Mesenchymal stem cell (in vitro differentiated cells and primary cell): ENCODE data around the gene RNF214.

Experiments used
- DNase-seq: peaks from one replicate; pipeline ENCODE4 v3.0.0-alpha.2; 2013
- H2AFZ ChIP-seq: one replicate; pipeline ENCODE4 v1.6.1; 2013; ENCODE audit warnings: low read depth, mild to moderate bottlenecking, control low read depth, inconsistent platforms, low read length, moderate library complexity
- H2AK5ac ChIP-seq: 2 replicates; pipeline ENCODE4 v1.6.1; 2013; ENCODE audit warnings: low read length, moderate library complexity, mild to moderate bottlenecking, inconsistent platforms; ENCODE audit not compliant: severe bottlenecking
- H2BK120ac ChIP-seq: one replicate; pipeline ENCODE4 v1.6.1; 2013; ENCODE audit warnings: low read depth, mild to moderate bottlenecking, inconsistent platforms, low read length, moderate library complexity
- H2BK12ac ChIP-seq, 2 experiments: one replicate each; pipeline ENCODE4 v1.6.1; 2013; ENCODE audit warnings: inconsistent platforms in 2 of 2, low read length in 2 of 2, mild to moderate bottlenecking in 2 of 2, moderate library complexity in 2 of 2, control low read depth in 1 of 2
- H2BK15ac ChIP-seq: one replicate; pipeline ENCODE4 v1.6.1; 2013; ENCODE audit warnings: mild to moderate bottlenecking, low read depth, inconsistent platforms; ENCODE audit not compliant: poor library complexity, severe bottlenecking
- H2BK5ac ChIP-seq: 2 replicates; pipeline ENCODE4 v1.6.1; 2013; ENCODE audit warnings: low read depth, mild to moderate bottlenecking, low read length, control low read depth, inconsistent platforms; ENCODE audit not compliant: poor library complexity, severe bottlenecking
- H3K14ac ChIP-seq, 2 experiments: one replicate each; pipeline ENCODE4 v1.6.1; 2013; ENCODE audit warnings: inconsistent platforms in 2 of 2, low read length in 2 of 2, control low read depth in 1 of 2, mild to moderate bottlenecking in 1 of 2, moderate library complexity in 1 of 2
- H3K18ac ChIP-seq, 2 experiments: one replicate each; pipeline ENCODE4 v1.6.1; 2013; ENCODE audit warnings: inconsistent platforms in 2 of 2, low read length in 2 of 2, control low read depth in 1 of 2, low read depth in 1 of 2, mild to moderate bottlenecking in 1 of 2
- H3K23ac ChIP-seq, 2 experiments: one replicate each; pipeline ENCODE4 v1.6.1; 2013; ENCODE audit warnings: inconsistent platforms in 2 of 2, low read length in 2 of 2, mild to moderate bottlenecking in 2 of 2, moderate library complexity in 2 of 2, control low read depth in 1 of 2
- H3K27ac ChIP-seq: 2 replicates; pipeline ENCODE4 v1.5.1; 2013; ENCODE audit warnings: mild to moderate bottlenecking, moderate library complexity, low read length, control low read depth, inconsistent platforms; ENCODE audit not compliant: poor library complexity, severe bottlenecking
- H3K27me3 ChIP-seq, 2 experiments: 2 replicates each; pipeline versions ENCODE4 v1.6.1 to v1.7.0; 2013; ENCODE audit warnings: low read length in 2 of 2, mild to moderate bottlenecking in 2 of 2, moderate library complexity in 2 of 2, control low read depth in 1 of 2, inconsistent platforms in 1 of 2; ENCODE audit not compliant: control insufficient read depth in 1 of 2, insufficient read depth in 1 of 2
- H3K36me3 ChIP-seq, 2 experiments: 2 replicates each; pipeline versions ENCODE4 v1.6.1 to v1.7.0; 2013; ENCODE audit warnings: low read length in 2 of 2, control low read depth in 1 of 2, inconsistent platforms in 1 of 2, low read depth in 1 of 2, mild to moderate bottlenecking in 1 of 2; ENCODE audit not compliant: insufficient read depth in 2 of 2, control insufficient read depth in 1 of 2
- H3K4ac ChIP-seq, 2 experiments: one replicate each; pipeline ENCODE4 v1.6.1; 2013; ENCODE audit warnings: inconsistent platforms in 2 of 2, low read length in 2 of 2, mild to moderate bottlenecking in 2 of 2, moderate library complexity in 2 of 2, control low read depth in 1 of 2, low read depth in 1 of 2
- H3K4me1 ChIP-seq: 2 replicates; pipeline ENCODE4 v1.6.1; 2013; ENCODE audit warnings: low read depth, low read length, control low read depth; ENCODE audit not compliant: control insufficient read depth, insufficient read depth
- H3K4me2 ChIP-seq: 2 replicates; pipeline ENCODE4 v1.6.1; 2013; ENCODE audit warnings: low read length, mild to moderate bottlenecking, inconsistent platforms; ENCODE audit not compliant: poor library complexity, severe bottlenecking
- H3K4me3 ChIP-seq, 2 experiments: 2 replicates each; pipeline versions ENCODE4 v1.5.1 to v1.7.0; 2013; ENCODE audit warnings: low read length in 2 of 2, mild to moderate bottlenecking in 2 of 2, control low read depth in 1 of 2, low read depth in 1 of 2; ENCODE audit not compliant: insufficient read depth in 1 of 2
- H3K79me1 ChIP-seq: replicated peaks from 2 replicates; pipeline ENCODE4 v1.6.1; 2013; ENCODE audit warnings: mild to moderate bottlenecking, control low read depth, low read length, inconsistent platforms; ENCODE audit not compliant: poor library complexity, severe bottlenecking
- H3K9ac ChIP-seq: 2 replicates; pipeline ENCODE4 v1.7.0; 2013; ENCODE audit warnings: mild to moderate bottlenecking, low read length, moderate library complexity
- H3K9me3 ChIP-seq: 2 replicates; pipeline ENCODE4 v1.7.0; 2013; ENCODE audit warnings: mild to moderate bottlenecking, low read length; ENCODE audit not compliant: control insufficient read depth
- H4K8ac ChIP-seq: one replicate; pipeline ENCODE4 v1.6.1; 2013; ENCODE audit warnings: inconsistent platforms, mild to moderate bottlenecking, low read length, moderate library complexity
- H4K91ac ChIP-seq: one replicate; pipeline ENCODE4 v1.6.1; 2013; ENCODE audit warnings: mild to moderate bottlenecking, low read length, inconsistent platforms
- WGBS: methylation state at CpG from one replicate; pipeline ENCODE4 v1.1.7; 2013; ENCODE audit warnings: mixed read lengths; 5-methylcytosine and 5-hydroxymethylcytosine counted together

The RNF214 gene

DNA sequence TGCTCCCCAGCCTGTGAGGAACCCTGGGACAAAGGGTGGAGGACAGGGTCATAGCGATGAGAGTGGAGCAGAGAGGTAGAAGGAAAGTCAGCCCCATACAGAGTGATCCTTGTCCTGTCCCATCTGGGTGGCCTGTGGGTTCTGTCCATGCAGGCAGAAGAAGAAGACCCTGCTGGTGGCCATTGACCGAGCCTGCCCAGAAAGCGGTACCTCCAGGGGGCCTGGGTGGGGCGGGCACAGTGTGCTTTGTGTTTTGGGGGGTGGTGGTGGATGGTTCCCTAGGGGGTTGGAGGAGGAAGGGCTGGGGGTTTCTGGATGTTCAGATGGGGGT, 46.1 kb upstream of the RNF214 start:
- Histone ChIP-seq H4K91ac (no peak overlapping the region), H2BK12ac (no peak overlapping the region), H2AK5ac (no peak overlapping the region), H3K4me3 (no peak overlapping the region), H4K8ac (no peak overlapping the region), H3K4me2 (no peak overlapping the region), H3K14ac (no peak overlapping the region), H3K9ac (no peak overlapping the region), H3K27ac (no peak overlapping the region), H2AFZ (no peak overlapping the region), H3K4ac (no peak overlapping the region), H3K23ac (no peak overlapping the region), H2BK15ac (no peak overlapping the region), H2BK120ac (no peak overlapping the region), H3K9me3 (no peaks in the 10 kb centered on the region), H3K4me1 (no peaks in the 10 kb centered on the region), H3K18ac (no peak overlapping the region), H3K27me3 (no peaks in the 10 kb centered on the region), H3K79me1 (peaks cover 1% of the 10 kb centered on the region), H3K36me3 (peaks cover 76 to 80% of the 10 kb centered on the region in 2 experiments), H2BK5ac (no peak overlapping the region)
- DNase-seq: no peak
- WGBS: 92% methylated on average over 4 of the region's 4 CpGs

DNA sequence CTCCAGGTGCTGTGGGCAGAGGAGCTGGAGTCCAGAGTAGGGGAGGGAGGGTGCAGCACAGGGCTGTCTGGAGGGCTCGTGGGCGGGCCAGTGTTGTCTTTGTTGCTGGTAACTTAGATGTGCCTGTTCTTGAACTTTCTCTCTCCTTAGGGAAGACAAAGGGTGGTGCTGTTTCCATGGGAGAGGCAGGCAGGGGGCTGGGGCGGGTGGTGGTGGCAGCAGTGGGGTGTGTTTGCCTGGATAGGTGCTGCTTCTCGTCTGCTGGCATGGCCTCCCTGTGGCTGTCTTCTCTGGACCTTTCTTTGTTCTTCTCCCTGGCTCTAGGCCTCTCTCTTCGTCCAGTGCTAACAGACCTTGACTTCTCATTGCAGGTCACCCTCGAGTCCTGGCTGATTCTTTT, 45.5 kb upstream of the RNF214 start:
- Histone ChIP-seq H3K4ac (no peak overlapping the region), H2AK5ac (no peak overlapping the region)
- 78% methylated on average over 6 of the region's 6 CpGs for WGBS

DNA sequence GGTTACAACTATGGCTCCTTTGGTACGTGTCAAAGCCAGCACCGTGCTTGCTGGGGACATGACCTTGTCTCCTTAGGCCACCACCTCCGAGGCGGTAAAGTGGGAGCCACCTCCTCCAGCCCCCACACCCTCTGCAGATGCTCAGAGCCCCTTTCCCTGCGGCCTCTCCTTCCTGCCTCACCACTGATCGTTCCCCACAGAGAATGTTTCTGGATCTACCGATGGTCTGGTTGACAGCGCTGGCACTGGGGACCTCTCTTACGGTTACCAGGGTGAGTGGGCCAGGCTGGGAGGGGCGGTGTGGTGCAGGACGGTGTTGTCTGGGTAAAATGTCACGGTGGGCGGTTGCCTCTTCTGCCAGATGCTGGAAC, 45.1 kb upstream of the RNF214 start:
- Histone ChIP-seq H3K27me3 (no peaks in the 10 kb centered on the region), H3K36me3 (peaks cover 76 to 80% of the 10 kb centered on the region in 2 experiments), H3K9ac (no peak overlapping the region), H2BK120ac (no peak overlapping the region), H4K91ac (no peak overlapping the region), H3K4me1 (no peaks in the 10 kb centered on the region), H3K23ac (no peak overlapping the region), H3K4ac (no peak overlapping the region), H2AFZ (no peak overlapping the region), H2BK15ac (no peak overlapping the region), H2BK5ac (no peak overlapping the region), H3K14ac (no peak overlapping the region), H3K18ac (no peak overlapping the region), H3K79me1 (no peaks in the 10 kb centered on the region), H2AK5ac (no peak overlapping the region), H3K4me3 (no peak overlapping the region), H4K8ac (no peak overlapping the region), H3K9me3 (no peaks in the 10 kb centered on the region), H2BK12ac (no peak overlapping the region), H3K27ac (no peak overlapping the region), H3K4me2 (no peak overlapping the region)
- DNase-seq: no peak
- WGBS: 97% methylated on average over 13 of the region's 13 CpGs

More for the DNA sequence above, 45.5 kb upstream of the RNF214 start:
- no peak for DNase-seq
- Histone ChIP-seq H2BK120ac (no peak overlapping the region), H4K91ac (no peak overlapping the region), H3K23ac (no peak overlapping the region), H2BK15ac (no peak overlapping the region), H3K79me1 (no peaks in the 10 kb centered on the region), H2BK12ac (no peak overlapping the region), H3K27ac (no peak overlapping the region), H3K9ac (no peak overlapping the region), H3K4me3 (no peak overlapping the region), H4K8ac (no peak overlapping the region), H3K36me3 (peaks cover 76 to 80% of the 10 kb centered on the region in 2 experiments), H3K14ac (no peak overlapping the region), H2BK5ac (no peak overlapping the region), H3K18ac (no peak overlapping the region), H2AFZ (no peak overlapping the region), H3K9me3 (no peaks in the 10 kb centered on the region), H3K4me2 (no peak overlapping the region), H3K4me1 (no peaks in the 10 kb centered on the region), H3K27me3 (no peaks in the 10 kb centered on the region)

DNA sequence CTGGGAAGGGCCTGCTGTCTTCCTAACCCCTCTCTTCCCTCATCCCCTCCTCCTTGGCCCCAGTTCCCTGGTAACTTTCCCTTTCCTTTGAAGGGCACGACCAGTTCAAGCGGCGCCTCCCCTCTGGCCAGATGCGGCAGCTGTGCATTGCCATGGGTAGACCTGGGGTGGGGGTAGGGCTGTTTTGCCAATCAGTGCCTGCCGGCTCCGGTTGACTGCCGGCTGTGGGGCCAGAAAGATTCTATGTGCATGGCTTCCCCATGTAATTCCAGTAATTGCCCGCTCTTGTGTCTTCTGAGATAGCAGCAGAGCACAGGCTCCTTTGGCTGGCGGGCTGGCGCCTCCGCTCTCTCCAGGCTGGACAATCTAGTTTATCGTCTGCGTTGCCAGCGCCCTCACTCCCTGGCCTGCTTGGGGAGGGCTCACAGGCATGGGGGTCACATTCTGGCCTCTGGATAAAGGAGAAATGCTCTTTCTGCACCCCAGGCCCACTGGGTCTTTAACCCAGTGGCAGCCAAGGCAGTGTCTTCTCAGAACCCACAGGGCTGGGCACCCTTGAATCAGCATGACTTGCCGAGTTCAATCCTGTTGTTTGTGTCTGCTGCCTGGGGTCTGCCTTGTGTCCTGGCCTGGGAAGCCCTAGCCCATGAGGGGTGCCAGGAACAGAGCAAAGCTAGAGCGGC, 44.5 kb upstream of the RNF214 start:
- Histone ChIP-seq H3K4ac (no peak overlapping the region), H2BK5ac (no peak overlapping the region), H2AK5ac (no peak overlapping the region), H3K79me1 (no peaks in the 10 kb centered on the region), H4K8ac (no peak overlapping the region), H3K27ac (no peak overlapping the region), H3K4me3 (no peak overlapping the region), H3K9ac (no peak overlapping the region), H2BK120ac (no peak overlapping the region), H4K91ac (no peak overlapping the region), H3K4me1 (no peaks in the 10 kb centered on the region), H2AFZ (no peak overlapping the region), H3K36me3 (peaks cover 77 to 80% of the 10 kb centered on the region in 2 experiments), H2BK12ac (no peak overlapping the region), H3K23ac (no peak overlapping the region), H3K9me3 (no peaks in the 10 kb centered on the region), H3K14ac (no peak overlapping the region), H3K18ac (no peak overlapping the region), H2BK15ac (no peak overlapping the region), H3K27me3 (no peaks in the 10 kb centered on the region), H3K4me2 (no peak overlapping the region)
- 97% methylated on average over 16 of the region's 16 CpGs for WGBS
- no peak for DNase-seq
